GM12875 (cell line): ENCODE measurements around the gene KCNK6.

Experiments used
- H3K4me3 ChIP-seq: one replicate; pipeline ENCODE4 v1.5.1; 2011; ENCODE audit warnings: low read depth, low read length, control low read depth
- TF ChIP-seq, protein P1 (sequence below): IDR thresholded peaks from 2 replicates; pipeline ENCODE4 v1.5.1; 2011; ENCODE audit warnings: low read depth, mild to moderate bottlenecking, control low read depth, inconsistent platforms, low read length, moderate library complexity, borderline replicate concordance; ENCODE audit not compliant: insufficient read depth

KCNK6 gene

DNA sequence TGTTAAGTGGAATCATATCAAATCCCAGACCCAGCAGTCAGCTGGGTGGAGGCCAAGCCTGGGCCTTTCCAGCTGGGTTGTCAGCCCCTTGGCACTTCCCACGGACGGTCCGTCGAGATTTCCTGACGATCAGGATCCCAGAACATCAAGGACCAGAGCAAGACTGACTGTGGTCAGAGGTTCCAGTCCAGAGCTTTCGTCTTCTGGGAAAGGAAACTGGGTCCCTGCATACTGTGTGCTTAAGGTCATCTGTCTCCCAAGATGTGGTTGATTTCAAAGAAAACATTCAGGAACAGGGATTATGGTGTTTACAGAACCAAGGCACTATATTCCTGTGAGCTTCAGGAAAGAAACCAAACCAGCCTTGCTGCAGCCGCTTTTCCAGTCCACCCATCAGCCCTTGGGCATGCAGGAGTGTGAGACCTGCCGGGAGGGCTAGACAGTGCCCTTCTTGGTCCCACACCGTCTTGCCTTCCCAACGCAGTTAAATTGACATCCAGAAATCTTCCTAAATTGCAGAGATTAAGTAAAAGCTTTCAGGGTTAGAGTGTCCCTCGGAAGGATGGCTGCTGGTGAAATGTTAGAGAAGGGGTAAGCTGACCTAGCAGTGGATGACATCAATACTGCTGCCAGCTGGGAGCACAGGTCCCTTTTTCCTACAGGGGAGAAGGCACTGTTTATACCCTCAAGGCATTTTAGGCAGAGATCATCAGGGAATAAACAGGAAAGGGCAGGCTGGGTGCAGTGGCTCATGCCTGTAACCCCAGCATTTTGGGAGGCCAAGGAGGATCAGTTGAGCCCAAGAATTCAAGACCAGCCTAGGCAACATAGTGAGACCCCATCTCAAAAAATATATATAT lies 20.6 kb upstream of the KCNK6 start:
- TF ChIP-seq, protein P1, sequence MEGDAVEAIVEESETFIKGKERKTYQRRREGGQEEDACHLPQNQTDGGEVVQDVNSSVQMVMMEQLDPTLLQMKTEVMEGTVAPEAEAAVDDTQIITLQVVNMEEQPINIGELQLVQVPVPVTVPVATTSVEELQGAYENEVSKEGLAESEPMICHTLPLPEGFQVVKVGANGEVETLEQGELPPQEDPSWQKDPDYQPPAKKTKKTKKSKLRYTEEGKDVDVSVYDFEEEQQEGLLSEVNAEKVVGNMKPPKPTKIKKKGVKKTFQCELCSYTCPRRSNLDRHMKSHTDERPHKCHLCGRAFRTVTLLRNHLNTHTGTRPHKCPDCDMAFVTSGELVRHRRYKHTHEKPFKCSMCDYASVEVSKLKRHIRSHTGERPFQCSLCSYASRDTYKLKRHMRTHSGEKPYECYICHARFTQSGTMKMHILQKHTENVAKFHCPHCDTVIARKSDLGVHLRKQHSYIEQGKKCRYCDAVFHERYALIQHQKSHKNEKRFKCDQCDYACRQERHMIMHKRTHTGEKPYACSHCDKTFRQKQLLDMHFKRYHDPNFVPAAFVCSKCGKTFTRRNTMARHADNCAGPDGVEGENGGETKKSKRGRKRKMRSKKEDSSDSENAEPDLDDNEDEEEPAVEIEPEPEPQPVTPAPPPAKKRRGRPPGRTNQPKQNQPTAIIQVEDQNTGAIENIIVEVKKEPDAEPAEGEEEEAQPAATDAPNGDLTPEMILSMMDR: no peak
- H3K4me3 ChIP-seq: no peak overlapping the region

DNA sequence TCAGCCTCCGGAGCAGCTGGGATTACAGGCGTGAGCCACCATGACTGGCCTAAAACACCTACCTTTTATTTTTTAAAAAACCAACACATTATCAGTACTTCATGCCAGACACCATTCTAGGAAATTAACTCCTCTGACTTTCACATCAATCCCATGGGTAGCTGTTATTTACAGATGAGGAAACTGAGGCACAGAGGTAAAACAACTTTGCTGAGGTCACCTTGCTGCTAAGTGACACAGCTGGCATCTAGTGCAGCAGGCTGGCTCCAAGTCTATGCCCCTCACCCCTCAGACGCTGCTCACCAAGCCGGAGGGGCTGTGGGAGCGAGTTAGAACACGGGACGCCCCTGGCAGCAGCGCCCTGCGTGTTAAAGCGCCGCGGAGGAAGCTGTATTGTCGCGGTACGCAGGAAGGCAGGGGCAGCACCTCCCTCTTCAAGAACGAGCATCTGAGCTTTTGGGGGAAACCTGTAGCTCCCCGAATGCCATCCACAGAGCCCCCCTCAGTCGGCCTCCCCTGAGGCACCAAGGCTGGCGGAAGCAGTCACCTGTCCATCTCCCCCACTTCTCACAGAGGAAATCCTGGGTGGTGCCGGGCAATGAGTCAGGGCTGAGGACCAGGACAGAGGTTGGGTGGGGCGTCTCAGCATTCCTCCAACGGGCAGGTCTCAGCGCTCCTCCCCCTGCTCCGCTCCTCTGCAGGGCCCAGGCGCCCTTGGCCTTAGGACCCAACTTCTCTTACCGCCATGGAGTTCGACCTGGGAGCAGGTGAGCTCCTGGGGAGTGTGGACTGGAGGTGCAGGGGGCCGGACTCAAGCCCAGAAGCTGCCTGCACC lies 15.9 kb upstream of the KCNK6 start, which contains the start of gene C19orf33:
Gene C19orf33 (plus strand): TSS at position 735 of the 835 bp plus-strand sequence. CDS start 11 bp downstream, at position 746.
- no peak within 1 kb of the TSS for H3K4me3 ChIP-seq
- TF ChIP-seq, protein P1: no peak

DNA sequence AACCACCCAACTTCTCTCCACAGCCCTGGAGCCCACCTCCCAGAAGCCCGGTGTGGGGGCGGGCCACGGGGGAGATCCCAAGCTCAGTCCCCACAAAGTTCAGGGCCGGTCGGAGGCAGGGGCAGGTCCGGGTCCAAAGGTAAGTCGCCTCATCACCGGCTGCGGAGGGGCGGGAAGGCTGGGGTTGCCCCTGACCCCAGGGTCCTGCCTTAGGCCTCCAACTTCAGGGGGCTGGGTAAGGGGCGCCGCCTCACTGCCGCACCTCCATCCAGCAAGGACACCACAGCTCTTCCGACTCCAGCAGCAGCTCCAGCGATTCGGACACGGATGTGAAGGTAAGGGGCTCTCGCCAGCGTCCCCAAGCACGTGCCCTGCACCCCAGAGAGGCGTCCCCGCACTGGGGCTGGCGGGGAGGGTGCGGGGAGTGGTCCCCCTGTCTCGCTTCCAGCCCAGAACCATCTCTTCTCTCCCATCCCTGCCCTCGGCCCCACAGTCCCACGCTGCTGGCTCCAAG lies 15.2 kb upstream of the KCNK6 start:
- TF ChIP-seq, protein P1: no peak
- no peak overlapping the region for H3K4me3 ChIP-seq

DNA sequence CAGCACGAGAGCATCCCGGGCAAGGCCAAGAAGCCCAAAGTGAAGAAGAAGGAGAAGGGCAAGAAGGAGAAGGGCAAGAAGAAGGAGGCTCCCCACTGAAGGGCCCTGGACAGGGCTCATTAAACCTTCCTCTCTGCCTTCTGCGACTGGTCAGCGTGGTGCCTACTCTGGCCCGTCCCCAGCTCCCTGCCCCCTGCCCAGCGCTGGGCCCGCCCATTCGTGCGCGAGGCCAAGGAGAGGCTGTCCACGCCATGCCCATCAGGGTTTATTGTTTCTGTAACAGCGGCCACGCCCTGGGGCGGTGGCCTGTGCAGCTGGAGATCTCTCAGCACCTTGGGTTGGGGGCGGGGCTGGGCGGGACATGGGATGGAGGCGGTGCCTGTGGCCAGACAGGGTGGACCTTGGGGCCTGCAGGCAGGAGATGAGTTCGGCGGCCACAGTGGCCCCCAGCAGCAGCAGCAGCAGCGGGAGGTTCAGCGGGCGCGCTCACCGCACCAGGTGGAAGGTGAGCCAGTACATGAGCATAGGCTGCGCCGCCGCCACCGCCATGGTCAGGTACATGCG lies 14.7 kb upstream of the KCNK6 start:
- no peak overlapping the region for H3K4me3 ChIP-seq
- TF ChIP-seq, protein P1: no peak

DNA sequence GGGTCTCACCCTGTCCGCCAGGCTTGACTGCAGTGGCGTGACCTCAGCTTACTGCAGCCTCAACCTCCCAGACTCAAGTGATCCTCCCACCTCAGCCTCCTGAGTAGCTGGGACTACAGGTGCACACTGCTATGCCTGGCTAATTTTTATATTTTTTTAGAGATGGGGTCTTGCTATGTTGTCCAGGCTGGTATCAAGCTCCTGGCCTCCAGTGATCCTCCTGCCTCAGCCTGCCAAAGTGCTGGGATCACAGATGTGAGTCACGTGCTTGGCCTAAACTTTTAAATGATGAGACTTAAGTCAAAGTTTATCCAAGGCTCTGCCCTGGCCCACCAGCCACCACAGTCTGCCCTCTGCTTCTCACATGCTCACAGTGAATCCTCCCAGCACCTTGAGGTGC lies 13.4 kb upstream of the KCNK6 start:
- no peak overlapping the region for H3K4me3 ChIP-seq
- TF ChIP-seq, protein P1: no peak

DNA sequence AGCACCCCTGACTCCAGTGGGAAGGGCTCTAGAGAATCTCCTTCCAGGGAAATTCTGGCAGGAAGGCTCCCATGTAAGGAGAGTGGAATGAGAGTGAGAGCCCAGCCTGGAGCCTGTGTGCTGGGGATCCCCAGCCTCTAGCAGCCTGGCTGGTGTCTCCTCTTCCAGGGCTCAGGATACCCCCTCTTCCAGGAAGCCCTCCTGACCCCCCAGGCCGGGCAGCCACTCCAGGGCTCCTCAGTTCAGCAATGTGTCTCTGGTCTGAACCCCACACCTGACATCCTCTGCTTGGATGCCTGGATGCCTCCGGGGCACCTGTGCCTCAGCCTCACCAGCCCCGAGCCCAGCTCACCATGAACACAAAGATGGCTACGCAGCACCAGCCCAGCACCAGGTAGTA lies 12.6 kb upstream of the KCNK6 start:
- TF ChIP-seq, protein P1: no peak
- no peak overlapping the region for H3K4me3 ChIP-seq
